H1 (cell line): ENCODE results near the gene ARID5B. TPM values are rescaled to one million over a fixed set of nuclear protein-coding genes. Genes with fewer than 3 reads are reported as not detected.
A peak's percentile ranks its signal among the peaks of the same experiment; 100 is the strongest.

Experiments
- CTCF ChIA-PET: fragments of 300-600 bp; sonication (Branson Sonifier 250); formaldehyde crosslinking; loops from one replicate; lab custom pipeline; 2021; ENCODE audit not compliant: partially characterized antibody; lab: Charles Lee
- POLR2A ChIA-PET: fragments of 300-600 bp; sonication (Branson Sonifier 250); formaldehyde crosslinking; loops from one replicate; lab custom pipeline; 2021; ENCODE audit warnings: inconsistent platforms; ENCODE audit not compliant: partially characterized antibody; lab: Charles Lee
- DNase-seq, 2 experiments: peaks; one replicate each; pipeline versions ENCODE4 v3.0.0 to v3.0.0-alpha.2; 2010 to 2022; ENCODE audit warnings: low spot score in 2 of 2, low read depth in 1 of 2, mixed read lengths in 1 of 2
- FAIRE-seq: peaks from 2 replicates; lab custom pipeline; 2011; peaks lifted over from hg19 to GRCh38; lab: Jason Lieb, UNC
- H2AFZ ChIP-seq: 2 replicates; pipeline ENCODE4 v1.8.1; 2012; ENCODE audit warnings: low read length, inconsistent platforms
- H2AK5ac ChIP-seq: 2 replicates; pipeline ENCODE4 v1.6.1; 2013; ENCODE audit warnings: low read depth, low read length
- H2BK120ac ChIP-seq: replicated peaks from 2 replicates; pipeline ENCODE3; 2013; ENCODE audit warnings: low read depth, low read length, inconsistent platforms
- H2BK12ac ChIP-seq: 2 replicates; pipeline ENCODE4 v1.6.1; 2013; ENCODE audit warnings: low read depth, low read length
- H2BK15ac ChIP-seq: 2 replicates; pipeline ENCODE4 v1.6.1; 2013; ENCODE audit warnings: low read length
- H2BK20ac ChIP-seq: 2 replicates; pipeline ENCODE4 v1.6.1; 2013; ENCODE audit warnings: low read length
- H2BK5ac ChIP-seq: 2 replicates; pipeline ENCODE4 v1.6.1; 2013; ENCODE audit warnings: low read depth, low read length
- H3K14ac ChIP-seq: 2 replicates; pipeline ENCODE4 v1.6.1; 2013; ENCODE audit warnings: inconsistent platforms; ENCODE audit not compliant: insufficient read length
- H3K18ac ChIP-seq: 2 replicates; pipeline ENCODE4 v1.6.1; 2013; ENCODE audit warnings: low read length; ENCODE audit errors: extremely low read depth
- H3K23ac ChIP-seq: 2 replicates; pipeline ENCODE4 v1.6.1; 2013; ENCODE audit warnings: inconsistent platforms; ENCODE audit not compliant: insufficient read length
- H3K23me2 ChIP-seq: 2 replicates; pipeline ENCODE4 v1.6.1; 2013; ENCODE audit warnings: low read depth, low read length
- H3K27ac ChIP-seq: 2 replicates; pipeline ENCODE4 v1.6.1; 2011; ENCODE audit warnings: low read depth, low read length, inconsistent platforms
- H3K27me3 ChIP-seq, 4 experiments: replicated peaks in 1 of 4; 1 replicate in 1 of 4; 2 replicates in 3 of 4; pipeline versions ENCODE4 v1.6.1 to v1.8.1; 2011 to 2013; ENCODE audit warnings: low read length in 3 of 4, mild to moderate bottlenecking in 3 of 4, inconsistent platforms in 2 of 4, mixed read lengths in 2 of 4, moderate library complexity in 1 of 4; ENCODE audit not compliant: control insufficient read depth in 3 of 4, insufficient read depth in 3 of 4; ENCODE audit errors: extremely low read depth in 1 of 4
- H3K36me3 ChIP-seq, 4 experiments: 2 replicates each; pipeline versions ENCODE4 v1.6.1 to v1.8.1; 2011 to 2013; ENCODE audit warnings: mild to moderate bottlenecking in 4 of 4, low read length in 3 of 4, moderate library complexity in 2 of 4, control low read depth in 1 of 4, inconsistent platforms in 1 of 4; ENCODE audit not compliant: insufficient read depth in 4 of 4, control insufficient read depth in 2 of 4
- H3K4ac ChIP-seq: replicated peaks from 2 replicates; pipeline ENCODE3; 2013; ENCODE audit warnings: low read length, low read depth, mixed read lengths, inconsistent platforms; ENCODE audit not compliant: insufficient read length
- H3K4me1 ChIP-seq, 4 experiments: replicated peaks in 1 of 4; 1 replicate in 1 of 4; 2 replicates in 3 of 4; pipeline versions ENCODE4 v1.6.1 to v1.8.1; 2011 to 2013; ENCODE audit warnings: low read length in 3 of 4, inconsistent platforms in 2 of 4, mixed read lengths in 1 of 4; ENCODE audit not compliant: insufficient read depth in 4 of 4, control insufficient read depth in 3 of 4
- H3K4me2 ChIP-seq, 2 experiments: 2 replicates each; pipeline versions ENCODE4 v1.6.1 to v1.8.1; 2011 to 2013; ENCODE audit warnings: low read depth in 2 of 2, low read length in 2 of 2, control low read depth in 1 of 2, inconsistent platforms in 1 of 2, mild to moderate bottlenecking in 1 of 2; ENCODE audit not compliant: insufficient read depth in 1 of 2
- H3K4me3 ChIP-seq, 4 experiments: fragments of 200-600, 300-600 bp in 1 of 4; sonication (generic), shearing (Covaris generic), sonication (Bioruptor Twin) in 1 of 4; 2 replicates each; pipeline versions ENCODE4 v1.5.1 to v1.8.1; 2011 to 2016; ENCODE audit warnings: low read length in 4 of 4, low read depth in 3 of 4, control low read depth in 2 of 4, inconsistent platforms in 2 of 4, mild to moderate bottlenecking in 2 of 4, mixed read lengths in 1 of 4, moderate library complexity in 1 of 4; ENCODE audit not compliant: insufficient read depth in 2 of 4; ENCODE audit errors: extremely low read depth in 1 of 4
- H3K56ac ChIP-seq: replicated peaks from 2 replicates; pipeline ENCODE3; 2013; ENCODE audit warnings: low read depth, mild to moderate bottlenecking, mixed read lengths, low read length, inconsistent platforms; ENCODE audit not compliant: insufficient read length
- H3K79me1 ChIP-seq: 2 replicates; pipeline ENCODE4 v1.6.1; 2013; ENCODE audit warnings: low read depth, low read length, control low read depth
- H3K79me2 ChIP-seq, 2 experiments: 2 replicates each; pipeline versions ENCODE4 v1.6.1 to v1.8.1; 2012 to 2013; ENCODE audit warnings: low read length in 2 of 2, mild to moderate bottlenecking in 2 of 2, inconsistent platforms in 1 of 2; ENCODE audit not compliant: insufficient read depth in 2 of 2, control insufficient read depth in 1 of 2
- H3K9ac ChIP-seq, 4 experiments: replicated peaks in 1 of 4; 1 replicate in 1 of 4; 2 replicates in 3 of 4; pipeline versions ENCODE4 v1.6.1 to v1.8.1; 2011 to 2013; ENCODE audit warnings: low read depth in 3 of 4, low read length in 3 of 4, control low read depth in 2 of 4, mild to moderate bottlenecking in 2 of 4, moderate library complexity in 2 of 4, inconsistent platforms in 1 of 4; ENCODE audit errors: extremely low read depth in 1 of 4
- H3K9me3 ChIP-seq, 2 experiments: 2 replicates each; pipeline versions ENCODE4 v1.6.1 to v1.8.1; 2012 to 2013; ENCODE audit warnings: mild to moderate bottlenecking in 2 of 2, moderate library complexity in 2 of 2, control low read depth in 1 of 2, inconsistent platforms in 1 of 2, low read depth in 1 of 2, low read length in 1 of 2, mixed read lengths in 1 of 2; ENCODE audit not compliant: insufficient read depth in 2 of 2
- H4K20me1 ChIP-seq, 2 experiments: replicated peaks in 1 of 2; 2 replicates each; pipeline versions ENCODE3 to v1.8.1; 2011 to 2013; ENCODE audit warnings: inconsistent platforms in 2 of 2, low read length in 2 of 2, mild to moderate bottlenecking in 1 of 2; ENCODE audit not compliant: insufficient read depth in 2 of 2, control insufficient read depth in 1 of 2
- H4K5ac ChIP-seq: 2 replicates; pipeline ENCODE4 v1.6.1; 2013; ENCODE audit warnings: low read length, low read depth, mixed read lengths, inconsistent platforms; ENCODE audit not compliant: insufficient read length
- H4K8ac ChIP-seq: 2 replicates; pipeline ENCODE4 v1.8.0; 2013; ENCODE audit warnings: mild to moderate bottlenecking, moderate library complexity, low read length, inconsistent platforms; ENCODE audit not compliant: insufficient read depth; ENCODE audit errors: extremely low read depth
- H4K91ac ChIP-seq: replicated peaks from 2 replicates; pipeline ENCODE3; 2013; ENCODE audit warnings: low read length, mixed read lengths, inconsistent platforms; ENCODE audit not compliant: insufficient read length
- WGBS, 2 experiments: shearing (Covaris generic) in 1 of 2; methylation state at CpG; one replicate each; pipeline versions ENCODE4 v1.1.6 to v1.1.7; 2013 to 2015; ENCODE audit warnings: low lambda C conversion rate in 2 of 2, mixed read lengths in 2 of 2, inconsistent platforms in 1 of 2, low coverage in 1 of 2, missing lambda C conversion rate in 1 of 2; ENCODE audit not compliant: insufficient replicate concordance in 2 of 2, insufficient coverage in 1 of 2, insufficient read length in 1 of 2; ENCODE audit errors: extremely low coverage in 1 of 2, missing lambda C conversion rate in 1 of 2; 5-methylcytosine and 5-hydroxymethylcytosine counted together
- polyA plus RNA-seq, 7 experiments: library from polyadenylated mRNA; depleted of rRNA in 3 of 7; stranded (reverse) in 5 of 7; unstranded in 2 of 7; fragments of >200 nt in 5 of 7; fragments of 200-250 nt in 2 of 7; gene quantifications; 1 replicate in 5 of 7; 2 replicates in 1 of 7; 4 replicates in 1 of 7; pipeline versions ENCODE4 v1.2.1 to v1.2.3, GENCODE V29; 2011 to 2013; ENCODE audit warnings: missing spikeins in 2 of 7, mixed read lengths in 2 of 7
- total RNA-seq: library from RNA; stranded (reverse); fragmentation: NEBNext Ultra II Directional; extraction: Animal tissue kit (Norgen Biotek cat#: 25700); gene quantifications from 2 replicates; pipeline ENCODE4 v1.2.1, GENCODE V29; 2021

The ARID5B gene
- total and polyA plus RNA-seq, 2 of the 8 experiments (the other 6 are each of a cell fraction or from before 2014, with no cell fraction given), result 0.21 to 1.1 TPM

DNA sequence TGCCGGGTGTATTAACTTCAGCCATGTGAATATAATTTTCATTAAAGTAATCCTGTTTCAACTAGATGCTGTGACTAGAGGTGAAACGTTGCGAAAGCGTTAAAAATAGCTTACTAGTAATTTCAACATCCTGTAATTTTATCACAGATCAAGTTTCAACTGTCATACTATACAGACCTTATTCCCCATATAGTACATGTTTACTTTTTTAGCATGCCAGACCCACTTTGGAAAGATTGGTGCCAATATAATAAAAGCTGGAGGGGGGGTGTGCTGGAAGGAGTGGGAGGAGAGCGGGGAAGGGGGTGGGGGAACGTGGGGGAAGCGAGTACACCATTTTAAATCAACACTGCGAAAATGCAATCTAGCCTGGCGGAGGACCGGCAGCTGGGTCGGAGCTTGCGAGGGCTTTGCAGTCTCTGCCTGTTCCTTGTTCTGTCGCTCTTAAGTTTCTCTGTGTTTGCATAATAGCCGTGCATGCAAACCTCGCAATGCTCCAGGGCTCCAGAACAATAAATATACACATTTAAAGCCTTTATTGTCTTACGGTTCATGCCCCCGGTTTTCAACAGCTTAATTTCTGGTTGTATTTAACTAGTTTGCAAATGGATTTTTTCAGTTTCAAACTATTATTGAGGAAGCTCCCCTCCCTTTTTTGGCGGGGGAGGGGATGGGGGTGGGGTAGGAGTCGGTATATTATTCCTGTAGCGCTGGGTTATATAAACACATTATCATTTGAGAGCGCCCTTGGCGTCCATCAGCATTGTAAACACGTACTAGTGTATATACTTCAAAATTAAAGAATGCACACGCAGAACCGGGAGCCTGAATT is 1.3 kb upstream of the ARID5B start:
- Histone ChIP-seq H3K27ac (no peak overlapping the region), H4K8ac (no peak overlapping the region), H2BK120ac (no peak overlapping the region), H2BK15ac (no peak overlapping the region), H2BK5ac (no peak overlapping the region), H3K4me1 (peaks cover 0 to 18% (median 8%) of the 10 kb centered on the region in 4 experiments; a peak in 4 of 7 replicates), H3K4ac (no peak overlapping the region), H3K79me2 (no peaks in the 10 kb centered on the region), H4K20me1 (no peaks in the 10 kb centered on the region), H4K5ac (no peak overlapping the region), H3K9me3 (no peaks in the 10 kb centered on the region), H3K4me2 (peak overlapping the region; percentile 96 to 98), H3K18ac (no peak overlapping the region), H3K4me3 (peak overlapping the region; percentile 50 to 91 (median 66)), H3K36me3 (no peaks in the 10 kb centered on the region), H3K56ac (no peak overlapping the region), H3K23me2 (peaks cover 26% of the 10 kb centered on the region), H2AK5ac (no peak overlapping the region), H3K14ac (no peak overlapping the region), H3K79me1 (no peaks in the 10 kb centered on the region), H3K27me3 (peaks cover 9 to 45% (median 39%) of the 10 kb centered on the region in 4 experiments), H2BK20ac (no peak overlapping the region), H4K91ac (no peak overlapping the region), H2AFZ (peak overlapping the region; percentile 60; the same call in 1 of the 2 replicates), H3K23ac (no peak overlapping the region), H3K9ac (no peak overlapping the region; a peak in 1 of 7 replicates), H2BK12ac (no peak overlapping the region)
- FAIRE-seq (no peak), DNase-seq (no peak)
- POLR2A ChIA-PET, result no interaction called here
- CTCF ChIA-PET, result interaction anchor here (0.7 to 5.9 kb wide), 4 partner anchors 14 to 1222 kb away, joined by 3 to 25 read pairs (median 6); no protein-coding TSS in a partner anchor
- 5% methylated on average over 18 of the region's 25 CpGs; no CpG with 5 or more reads in 1 of the 2 experiments for WGBS, 2 experiments
